Measurements from ENCODE around the gene SH2D6. TPM values are rescaled to one million over a fixed set of nuclear protein-coding genes. Genes with fewer than 3 reads are reported as not detected.

Gene SH2D6
- total RNA-seq, 6 experiments from 2014 or later: 0.25 to 0.52 (median 0.37) TPM; not detected in 3

DNA sequence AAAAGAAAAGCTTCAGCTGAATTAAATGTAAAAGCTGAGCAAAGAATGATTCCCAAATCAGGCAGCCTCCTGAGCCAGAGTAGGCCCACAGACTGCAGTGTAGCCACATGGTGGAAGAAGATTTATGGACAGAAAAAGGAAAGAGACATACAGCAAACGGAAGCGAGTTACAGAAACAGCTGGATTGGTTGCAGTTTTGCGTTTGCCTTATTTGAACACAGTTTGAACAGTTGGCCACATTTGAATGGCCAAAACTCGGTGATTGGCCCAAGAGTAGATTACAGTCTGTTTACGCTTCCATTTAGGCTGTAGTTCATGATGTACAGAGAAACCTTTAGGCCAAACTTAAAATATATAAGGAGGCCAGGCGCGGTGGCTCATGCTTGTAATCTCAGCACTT, 35.1 kb downstream of the SH2D6 start:
- Mint-ChIP-seq H3K4me1 (ENCODE audit: low read depth) (0 out of 2 replicates have a peak, but pooled peaks cover 4% of the 10 kb centered on the region), H3K4me3 (no peak overlapping the region), H3K27ac (no peak overlapping the region), H3K9me3 (no peaks in the 10 kb centered on the region), H3K27me3 (ENCODE audit: insufficient read depth) (peaks cover 1% of the 10 kb centered on the region), H3K36me3 (ENCODE audit: low read depth) (no peaks in the 10 kb centered on the region)
- no peak for DNase-seq
- TF ChIP-seq CTCF (IDR thresholded peaks at IDR 0.05): no peak

GRCh38 chr2:85455552-85456090, 37.1 kb downstream of the SH2D6 start:
- peaks cover 7% of the 10 kb centered on the region for H3K27me3 Mint-ChIP-seq (ENCODE audit: insufficient read depth)
- no peak overlapping the region for H3K27ac Mint-ChIP-seq
- DNase-seq: no peak
- 0 out of 2 replicates have a peak, but pooled peaks cover 4% of the 10 kb centered on the region for H3K4me1 Mint-ChIP-seq (ENCODE audit: low read depth)
- H3K4me3 Mint-ChIP-seq: no peak overlapping the region
- no peak for TF ChIP-seq CTCF (IDR thresholded peaks at IDR 0.05)
- no peaks in the 10 kb centered on the region for H3K36me3 Mint-ChIP-seq (ENCODE audit: low read depth)
- no peaks in the 10 kb centered on the region for H3K9me3 Mint-ChIP-seq

DNA sequence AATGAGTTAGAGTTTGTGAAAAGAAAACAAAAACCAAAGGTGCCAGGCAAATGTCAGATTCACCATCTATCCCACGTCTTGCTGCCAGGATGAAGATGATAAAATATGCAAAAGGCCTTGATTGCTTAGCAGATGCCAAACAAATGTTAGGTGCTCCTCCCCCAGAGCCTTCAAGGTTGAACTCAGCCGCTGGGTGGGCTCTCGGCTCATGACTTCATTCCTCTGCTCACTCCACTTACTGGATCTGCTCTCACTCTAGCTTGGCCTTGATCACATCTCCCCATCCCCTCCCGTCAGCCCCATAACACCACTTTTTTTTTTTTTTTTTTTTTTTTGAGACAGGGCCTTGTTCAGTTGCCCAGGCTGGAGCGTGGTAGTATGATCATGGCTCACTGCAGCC, 38.5 kb downstream of the SH2D6 start:
- no peak overlapping the region for H3K27ac Mint-ChIP-seq
- TF ChIP-seq CTCF (IDR thresholded peaks at IDR 0.05): no peak
- no peaks in the 10 kb centered on the region for H3K9me3 Mint-ChIP-seq
- peaks cover 5% of the 10 kb centered on the region for H3K27me3 Mint-ChIP-seq (ENCODE audit: insufficient read depth)
- no peak overlapping the region for H3K4me3 Mint-ChIP-seq
- H3K36me3 Mint-ChIP-seq (ENCODE audit: low read depth): no peaks in the 10 kb centered on the region
- 0 out of 2 replicates have a peak, but pooled peaks cover 4% of the 10 kb centered on the region for H3K4me1 Mint-ChIP-seq (ENCODE audit: low read depth)
- DNase-seq: no peak

GRCh38 chr2:85457877-85458316, 39.4 kb downstream of the SH2D6 start:
- Mint-ChIP-seq H3K9me3 (no peaks in the 10 kb centered on the region), H3K27ac (no peak overlapping the region), H3K4me1 (ENCODE audit: low read depth) (0 out of 2 replicates have a peak, but pooled peaks cover 4% of the 10 kb centered on the region), H3K27me3 (ENCODE audit: insufficient read depth) (peaks cover 5% of the 10 kb centered on the region), H3K4me3 (no peak overlapping the region), H3K36me3 (ENCODE audit: low read depth) (no peaks in the 10 kb centered on the region)
- no peak for DNase-seq
- TF ChIP-seq CTCF (IDR thresholded peaks at IDR 0.05): no peak

DNA sequence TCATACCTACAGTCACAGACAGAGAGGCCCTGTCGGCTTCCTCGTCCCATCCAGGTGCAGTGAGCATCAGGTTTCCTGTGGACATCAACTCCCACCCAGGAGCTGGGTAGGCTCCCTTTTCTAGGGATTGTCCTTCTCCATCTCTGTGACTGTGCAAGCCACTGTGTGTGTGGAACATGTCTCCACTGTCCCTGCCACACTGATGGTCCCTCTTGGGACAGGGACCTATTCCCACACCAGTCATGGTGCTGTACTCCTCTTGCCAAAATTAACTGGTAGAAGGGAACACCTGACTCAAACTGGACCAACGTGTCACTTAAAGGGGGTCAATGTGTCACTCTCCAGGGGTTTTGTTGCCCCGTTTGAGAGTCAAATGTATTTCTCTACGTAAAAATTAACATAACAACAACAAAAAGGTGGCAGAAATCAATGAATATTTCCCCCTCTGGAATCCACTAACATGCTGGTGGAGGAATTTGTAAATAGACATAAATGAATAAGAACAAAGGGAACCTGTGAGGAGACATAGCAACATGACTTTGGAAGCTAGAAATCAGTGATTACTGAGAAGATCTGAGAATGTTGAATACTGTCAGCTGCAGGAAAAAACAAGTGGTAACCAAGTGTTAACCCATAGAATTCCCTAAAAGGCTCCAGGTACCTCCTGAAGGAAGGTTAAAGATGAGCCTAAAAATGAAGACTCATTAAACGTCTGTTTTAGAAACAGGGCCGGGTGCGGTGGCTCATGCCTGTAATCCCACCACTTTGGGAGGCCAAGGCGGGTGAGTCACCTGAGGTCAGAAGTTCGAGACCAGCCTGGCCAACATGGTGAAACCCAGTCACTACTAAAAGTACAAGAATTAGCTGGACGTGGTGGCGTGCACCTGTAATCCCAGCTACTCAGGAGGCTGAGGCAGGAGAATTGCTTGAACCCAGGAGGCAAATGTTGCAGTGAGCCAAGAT, 40.4 kb downstream of the SH2D6 start:
- DNase-seq: no peak
- peaks cover 5% of the 10 kb centered on the region for H3K27me3 Mint-ChIP-seq (ENCODE audit: insufficient read depth)
- H3K9me3 Mint-ChIP-seq: no peaks in the 10 kb centered on the region
- H3K27ac Mint-ChIP-seq: no peak overlapping the region
- H3K4me3 Mint-ChIP-seq: no peak overlapping the region
- TF ChIP-seq CTCF (IDR thresholded peaks at IDR 0.05): no peak
- H3K36me3 Mint-ChIP-seq (ENCODE audit: low read depth): no peaks in the 10 kb centered on the region
- H3K4me1 Mint-ChIP-seq (ENCODE audit: low read depth): 0 out of 2 replicates have a peak, but pooled peaks cover 4% of the 10 kb centered on the region
